Measurements from ENCODE around the gene RAB21.
A peak's percentile ranks its signal among the peaks of the same experiment; 100 is the strongest.

RAB21 gene, protein sequence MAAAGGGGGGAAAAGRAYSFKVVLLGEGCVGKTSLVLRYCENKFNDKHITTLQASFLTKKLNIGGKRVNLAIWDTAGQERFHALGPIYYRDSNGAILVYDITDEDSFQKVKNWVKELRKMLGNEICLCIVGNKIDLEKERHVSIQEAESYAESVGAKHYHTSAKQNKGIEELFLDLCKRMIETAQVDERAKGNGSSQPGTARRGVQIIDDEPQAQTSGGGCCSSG

DNA sequence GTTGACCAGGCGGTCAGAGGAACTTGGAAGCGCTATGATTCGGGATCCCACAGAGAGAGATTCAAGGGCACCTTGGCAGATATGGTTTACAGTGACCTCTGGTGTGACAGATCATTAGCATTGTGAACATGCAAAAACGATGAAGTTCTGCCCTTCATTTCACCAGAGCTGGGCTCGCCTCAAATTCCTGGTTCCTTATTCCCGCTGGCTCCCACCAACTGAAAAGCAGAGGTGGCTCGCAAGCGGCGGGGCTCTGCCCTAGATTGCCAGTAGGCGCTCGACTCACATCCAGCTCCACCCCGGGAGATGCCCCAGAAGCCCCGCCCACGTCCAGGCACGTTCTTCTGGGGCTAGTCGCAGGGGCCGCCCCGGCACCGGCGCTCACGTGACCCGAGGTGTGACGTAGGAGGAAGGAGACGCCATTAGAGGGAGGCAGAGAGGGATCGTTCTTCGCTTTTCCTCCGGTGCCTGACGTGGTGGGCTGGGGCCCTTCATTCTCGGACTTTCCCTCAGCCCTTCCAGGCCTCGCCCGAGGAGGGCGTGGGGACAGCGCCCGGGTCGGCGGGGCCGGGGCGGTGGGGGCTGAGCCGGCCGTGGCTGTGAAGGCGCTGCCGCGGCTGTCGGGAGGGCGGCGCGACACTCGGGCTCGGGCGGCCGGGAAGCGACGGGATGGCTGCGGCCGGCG, at the start of gene RAB21:
TSS of gene RAB21 (plus strand) at position 403 of the 685 bp plus-strand sequence. CDS start at position 670, 267 bp downstream.
- peak within 1 kb of the TSS; percentile 75 for H3K4me3 ChIP-seq (ENCODE audit: low read depth, low read length)
- H3K27me3 ChIP-seq (ENCODE audit: control insufficient read depth, insufficient read depth, low read length), result no peaks in the 10 kb centered on the region
- H3K36me3 ChIP-seq (ENCODE audit: control insufficient read depth, insufficient read depth, low read length), result peaks cover 18% of the 10 kb centered on the region
- H3K9ac ChIP-seq (ENCODE audit: low read depth, low read length), result peak within 1 kb of the TSS; percentile 85
- no peaks in the 10 kb centered on the region for H3K9me3 ChIP-seq (ENCODE audit: control insufficient read depth, insufficient read depth, low read length)
- peak within 1 kb of the TSS; percentile 91 for H3K27ac ChIP-seq (ENCODE audit: low read depth, low read length)
- H3K4me1 ChIP-seq (ENCODE audit: control insufficient read depth, insufficient read depth, low read length), result peaks cover 28% of the 10 kb centered on the region

- no peaks in the 10 kb centered on the region for H3K27me3 ChIP-seq (ENCODE audit: control insufficient read depth, insufficient read depth, low read length)
- no peak overlapping the region for H3K27ac ChIP-seq (ENCODE audit: low read depth, low read length)
- H3K9me3 ChIP-seq (ENCODE audit: control insufficient read depth, insufficient read depth, low read length), result no peaks in the 10 kb centered on the region
- no peak overlapping the region for H3K4me3 ChIP-seq (ENCODE audit: low read depth, low read length)
- peaks cover 17% of the 10 kb centered on the region for H3K4me1 ChIP-seq (ENCODE audit: control insufficient read depth, insufficient read depth, low read length)
- peaks cover 10% of the 10 kb centered on the region; the same call in 1 of the 2 replicates for H3K36me3 ChIP-seq (ENCODE audit: control insufficient read depth, insufficient read depth, low read length)
- no peak overlapping the region for H3K9ac ChIP-seq (ENCODE audit: low read depth, low read length)
These were observed 49.7 kb upstream of the RAB21 start for GRCh38 chr12:71704920-71705319.

- Histone ChIP-seq H3K27me3 (ENCODE audit: control insufficient read depth, insufficient read depth, low read length) (no peaks in the 10 kb centered on the region), H3K9ac (ENCODE audit: low read depth, low read length) (no peak overlapping the region), H3K4me1 (ENCODE audit: control insufficient read depth, insufficient read depth, low read length) (peaks cover 19% of the 10 kb centered on the region), H3K27ac (ENCODE audit: low read depth, low read length) (no peak overlapping the region), H3K36me3 (ENCODE audit: control insufficient read depth, insufficient read depth, low read length) (0 out of 2 replicates have a peak, but pooled peaks cover 3% of the 10 kb centered on the region), H3K9me3 (ENCODE audit: control insufficient read depth, insufficient read depth, low read length) (peaks cover 4% of the 10 kb centered on the region; the same call in 1 of the 2 replicates), H3K4me3 (ENCODE audit: low read depth, low read length) (no peak overlapping the region)
These were observed 46.0 kb upstream of the RAB21 start for GRCh38 chr12:71708658-71709057.

DNA sequence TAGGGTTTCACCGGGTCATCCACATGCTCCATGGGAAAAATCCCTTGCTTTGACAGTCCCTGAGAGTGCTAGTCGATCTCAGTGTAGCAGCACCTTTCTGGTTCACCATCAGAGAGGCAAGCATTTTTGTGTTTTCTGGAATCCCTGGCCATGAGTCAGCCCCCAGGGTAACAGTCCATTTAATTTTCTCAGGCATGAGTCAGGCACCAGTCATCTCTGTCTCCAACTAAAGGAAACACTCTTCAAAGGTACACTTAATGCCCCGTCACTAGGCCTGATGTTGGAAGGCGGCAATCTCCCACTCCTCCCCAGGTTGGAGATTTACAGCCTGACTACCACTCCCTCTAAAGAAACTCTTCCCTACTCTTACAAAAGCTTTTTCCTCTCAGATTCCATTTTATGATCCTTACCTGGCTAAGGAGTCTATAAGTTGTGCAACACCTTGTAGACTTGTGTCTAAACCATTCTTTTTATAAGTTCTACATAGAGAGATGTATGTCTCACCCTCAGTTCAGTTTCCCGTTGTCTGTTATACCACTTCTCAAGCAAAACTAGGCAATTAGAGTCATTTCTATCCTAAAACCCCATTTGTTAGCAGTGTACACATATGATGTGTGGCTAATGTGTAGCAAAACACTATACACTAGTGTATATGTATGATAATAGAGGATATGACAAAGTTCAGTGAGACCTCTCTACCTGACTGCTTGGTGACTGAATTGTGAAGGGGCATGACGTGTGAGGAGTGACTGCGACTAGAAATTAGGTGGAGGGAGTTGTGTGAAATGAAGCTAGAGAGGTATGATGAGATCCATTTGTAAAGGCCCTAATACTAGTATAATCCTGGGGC, 44.2 kb upstream of the RAB21 start:
- no peaks in the 10 kb centered on the region for H3K36me3 ChIP-seq (ENCODE audit: control insufficient read depth, insufficient read depth, low read length)
- H3K4me1 ChIP-seq (ENCODE audit: control insufficient read depth, insufficient read depth, low read length), result peaks cover 19% of the 10 kb centered on the region
- H3K9ac ChIP-seq (ENCODE audit: low read depth, low read length), result no peak overlapping the region
- H3K9me3 ChIP-seq (ENCODE audit: control insufficient read depth, insufficient read depth, low read length), result peaks cover 4% of the 10 kb centered on the region; the same call in 1 of the 2 replicates
- no peak overlapping the region for H3K4me3 ChIP-seq (ENCODE audit: low read depth, low read length)
- peak overlapping the region; percentile 72 for H3K27ac ChIP-seq (ENCODE audit: low read depth, low read length)
- H3K27me3 ChIP-seq (ENCODE audit: control insufficient read depth, insufficient read depth, low read length), result no peaks in the 10 kb centered on the region

- Histone ChIP-seq H3K9me3 (ENCODE audit: control insufficient read depth, insufficient read depth, low read length) (no peaks in the 10 kb centered on the region), H3K27ac (ENCODE audit: low read depth, low read length) (no peak overlapping the region), H3K36me3 (ENCODE audit: control insufficient read depth, insufficient read depth, low read length) (no peaks in the 10 kb centered on the region), H3K9ac (ENCODE audit: low read depth, low read length) (no peak overlapping the region), H3K4me1 (ENCODE audit: control insufficient read depth, insufficient read depth, low read length) (no peaks in the 10 kb centered on the region), H3K4me3 (ENCODE audit: low read depth, low read length) (no peak overlapping the region), H3K27me3 (ENCODE audit: control insufficient read depth, insufficient read depth, low read length) (no peaks in the 10 kb centered on the region)
These were observed 36.1 kb upstream of the RAB21 start for GRCh38 chr12:71718611-71719010.

DNA sequence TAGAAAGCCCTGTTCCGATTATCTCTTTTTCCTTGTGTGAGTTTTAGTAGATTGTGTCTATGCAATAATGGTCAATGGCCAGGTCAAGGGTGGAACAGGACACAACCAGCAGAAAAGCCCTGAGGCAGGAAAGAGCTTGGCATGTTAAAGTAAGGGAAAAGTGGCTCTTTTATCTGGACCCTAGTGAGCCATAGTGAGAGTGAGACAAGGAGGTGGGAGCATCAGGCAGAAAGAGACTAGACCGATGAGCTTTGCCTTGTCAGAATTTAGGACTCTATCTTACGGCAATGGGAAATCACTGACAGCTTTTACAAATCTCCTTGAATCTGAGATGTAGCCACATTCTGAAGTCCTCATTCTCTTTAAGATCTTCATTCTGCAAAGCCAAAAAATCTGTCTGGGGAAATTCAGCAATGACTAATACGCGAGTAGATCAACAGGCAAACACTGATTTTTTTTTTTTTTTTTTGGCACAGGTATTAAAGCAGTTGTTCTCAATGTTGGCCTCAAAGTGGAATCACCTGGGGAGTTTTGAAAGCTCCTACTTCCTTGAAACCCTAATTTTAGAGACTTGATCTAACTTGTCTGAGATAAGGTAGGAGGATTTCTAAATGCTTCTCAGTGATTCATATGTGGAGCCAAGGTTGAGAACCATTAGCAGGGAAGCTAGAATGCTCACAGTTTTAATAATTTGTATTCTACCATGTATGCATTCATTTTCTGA, 34.9 kb upstream of the RAB21 start:
- no peaks in the 10 kb centered on the region for H3K9me3 ChIP-seq (ENCODE audit: control insufficient read depth, insufficient read depth, low read length)
- no peaks in the 10 kb centered on the region for H3K4me1 ChIP-seq (ENCODE audit: control insufficient read depth, insufficient read depth, low read length)
- H3K27ac ChIP-seq (ENCODE audit: low read depth, low read length), result no peak overlapping the region
- H3K36me3 ChIP-seq (ENCODE audit: control insufficient read depth, insufficient read depth, low read length), result no peaks in the 10 kb centered on the region
- H3K4me3 ChIP-seq (ENCODE audit: low read depth, low read length), result no peak overlapping the region
- no peak overlapping the region for H3K9ac ChIP-seq (ENCODE audit: low read depth, low read length)
- no peaks in the 10 kb centered on the region for H3K27me3 ChIP-seq (ENCODE audit: control insufficient read depth, insufficient read depth, low read length)

GRCh38 chr12:71721783-71722505, 32.7 kb upstream of the RAB21 start:
- H3K27me3 ChIP-seq (ENCODE audit: control insufficient read depth, insufficient read depth, low read length), result no peaks in the 10 kb centered on the region
- no peak overlapping the region for H3K27ac ChIP-seq (ENCODE audit: low read depth, low read length)
- H3K4me3 ChIP-seq (ENCODE audit: low read depth, low read length), result no peak overlapping the region
- no peaks in the 10 kb centered on the region for H3K4me1 ChIP-seq (ENCODE audit: control insufficient read depth, insufficient read depth, low read length)
- H3K36me3 ChIP-seq (ENCODE audit: control insufficient read depth, insufficient read depth, low read length), result no peaks in the 10 kb centered on the region
- no peak overlapping the region for H3K9ac ChIP-seq (ENCODE audit: low read depth, low read length)
- H3K9me3 ChIP-seq (ENCODE audit: control insufficient read depth, insufficient read depth, low read length), result no peaks in the 10 kb centered on the region

- Histone ChIP-seq H3K27me3 (ENCODE audit: control insufficient read depth, insufficient read depth, low read length) (no peaks in the 10 kb centered on the region), H3K9ac (ENCODE audit: low read depth, low read length) (no peak overlapping the region), H3K27ac (ENCODE audit: low read depth, low read length) (no peak overlapping the region), H3K9me3 (ENCODE audit: control insufficient read depth, insufficient read depth, low read length) (no peaks in the 10 kb centered on the region), H3K4me3 (ENCODE audit: low read depth, low read length) (no peak overlapping the region), H3K4me1 (ENCODE audit: control insufficient read depth, insufficient read depth, low read length) (no peaks in the 10 kb centered on the region), H3K36me3 (ENCODE audit: control insufficient read depth, insufficient read depth, low read length) (no peaks in the 10 kb centered on the region)
These were observed 29.7 kb upstream of the RAB21 start for GRCh38 chr12:71725011-71725410.

- Histone ChIP-seq H3K4me1 (ENCODE audit: control insufficient read depth, insufficient read depth, low read length) (no peaks in the 10 kb centered on the region), H3K36me3 (ENCODE audit: control insufficient read depth, insufficient read depth, low read length) (no peaks in the 10 kb centered on the region), H3K27me3 (ENCODE audit: control insufficient read depth, insufficient read depth, low read length) (no peaks in the 10 kb centered on the region), H3K9ac (ENCODE audit: low read depth, low read length) (no peak overlapping the region), H3K27ac (ENCODE audit: low read depth, low read length) (no peak overlapping the region), H3K9me3 (ENCODE audit: control insufficient read depth, insufficient read depth, low read length) (no peaks in the 10 kb centered on the region), H3K4me3 (ENCODE audit: low read depth, low read length) (no peak overlapping the region)
These were observed 28.1 kb upstream of the RAB21 start for GRCh38 chr12:71726548-71726947.

- no peaks in the 10 kb centered on the region for H3K27me3 ChIP-seq (ENCODE audit: control insufficient read depth, insufficient read depth, low read length)
- no peaks in the 10 kb centered on the region; the same call in 1 of the 2 replicates for H3K4me1 ChIP-seq (ENCODE audit: control insufficient read depth, insufficient read depth, low read length)
- no peak overlapping the region for H3K4me3 ChIP-seq (ENCODE audit: low read depth, low read length)
- H3K27ac ChIP-seq (ENCODE audit: low read depth, low read length), result no peak overlapping the region
- no peaks in the 10 kb centered on the region for H3K9me3 ChIP-seq (ENCODE audit: control insufficient read depth, insufficient read depth, low read length)
- H3K9ac ChIP-seq (ENCODE audit: low read depth, low read length), result no peak overlapping the region
- H3K36me3 ChIP-seq (ENCODE audit: control insufficient read depth, insufficient read depth, low read length), result no peaks in the 10 kb centered on the region
These were observed 26.7 kb upstream of the RAB21 start for GRCh38 chr12:71727958-71728357.

All from HUES48 (cell line).